Measurements from ENCODE around the gene RFNG. TPM values are rescaled to one million over a fixed set of nuclear protein-coding genes. Genes with fewer than 3 reads are reported as not detected.

The RFNG gene
- total RNA-seq, 1 experiment from 2014 or later, result 23.8 TPM

GRCh38 chr17:82053130-82053529, 1.5 kb upstream of the RFNG start:
- no peak for DNase-seq (ENCODE audit: low read depth in 1 of 2, low spot score in 2 of 2)
- Histone ChIP-seq H3K27me3 (replicated peaks) (no peaks in the 10 kb centered on the region), H3K9me3 (replicated peaks) (no peaks in the 10 kb centered on the region), H3K4me1 (replicated peaks) (peaks cover 28% of the 10 kb centered on the region), H3K36me3 (peaks cover 87% of the 10 kb centered on the region), H3K4me3 (peak overlapping the region; percentile 100), H3K27ac (no peak overlapping the region)

GRCh38 chr17:82052638-82053059, 1.0 kb upstream of the RFNG start:
- Histone ChIP-seq H3K4me3 (peak overlapping the region; percentile 100), H3K27me3 (replicated peaks) (no peaks in the 10 kb centered on the region), H3K36me3 (peaks cover 87% of the 10 kb centered on the region), H3K9me3 (replicated peaks) (no peaks in the 10 kb centered on the region), H3K27ac (no peak overlapping the region), H3K4me1 (replicated peaks) (peaks cover 28% of the 10 kb centered on the region)
- DNase-seq (ENCODE audit: low read depth in 1 of 2, low spot score in 2 of 2), result no peak

DNA sequence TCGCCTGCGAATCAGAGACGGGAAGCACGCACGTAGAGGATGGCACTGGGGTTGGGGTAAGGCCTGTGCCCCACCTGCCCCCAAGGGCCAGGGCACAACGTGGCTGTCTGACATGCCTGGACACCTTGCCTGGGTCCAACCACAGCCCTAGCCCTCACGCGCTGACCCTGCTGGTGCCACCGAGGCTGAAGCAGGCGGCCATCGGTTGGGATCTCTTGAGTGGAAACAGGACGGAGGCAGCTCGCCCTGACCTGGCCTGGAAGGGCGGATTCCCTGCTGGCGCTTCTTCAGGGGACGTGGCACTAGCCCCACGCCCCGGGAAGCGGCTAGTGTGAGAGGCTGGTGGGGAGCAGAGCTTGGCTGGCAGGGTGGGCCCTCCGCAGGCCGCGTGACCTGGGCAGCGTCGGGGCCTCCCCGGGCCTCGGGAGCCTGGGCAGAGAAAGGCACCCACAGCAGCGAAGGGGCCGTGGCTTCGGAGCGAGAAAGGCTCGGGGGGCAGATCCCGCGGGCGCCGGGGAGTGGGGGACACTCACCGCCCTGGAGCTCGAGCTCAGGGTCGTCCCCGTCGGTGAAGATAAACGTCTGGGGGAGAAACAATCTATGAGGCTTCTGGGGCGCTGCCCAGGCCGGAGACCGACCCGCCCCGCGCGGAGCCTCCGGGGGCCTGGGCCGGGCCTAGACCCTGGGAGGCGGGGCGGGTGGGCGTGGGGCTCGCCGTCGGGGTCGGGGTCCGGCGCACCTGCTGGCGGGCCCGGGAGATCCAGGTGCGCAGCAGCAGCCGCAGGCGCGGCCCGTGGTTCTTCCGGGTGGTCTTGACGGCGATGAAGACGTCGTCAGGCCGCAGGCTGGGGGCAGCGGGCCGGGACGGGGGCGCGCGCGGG, 610 bp downstream of the RFNG start:
- H3K36me3 ChIP-seq, result peaks cover 77% of the 10 kb centered on the region
- no peaks in the 10 kb centered on the region for H3K27me3 ChIP-seq (replicated peaks)
- no peak overlapping the region for H3K27ac ChIP-seq
- peak overlapping the region; percentile 100 for H3K4me3 ChIP-seq
- H3K9me3 ChIP-seq (replicated peaks), result no peaks in the 10 kb centered on the region
- H3K4me1 ChIP-seq (replicated peaks), result peaks cover 28% of the 10 kb centered on the region
- DNase-seq (ENCODE audit: low read depth in 1 of 2, low spot score in 2 of 2), result no peak

- Histone ChIP-seq H3K27ac (no peak overlapping the region), H3K27me3 (replicated peaks) (no peaks in the 10 kb centered on the region), H3K4me1 (replicated peaks) (peaks cover 28% of the 10 kb centered on the region), H3K36me3 (peaks cover 71% of the 10 kb centered on the region), H3K4me3 (peak overlapping the region; percentile 100), H3K9me3 (replicated peaks) (no peaks in the 10 kb centered on the region)
- DNase-seq (ENCODE audit: low read depth in 1 of 2, low spot score in 2 of 2), result no peak
These were observed 1.4 kb downstream of the RFNG start for GRCh38 chr17:82050152-82050760.

GRCh38 chr17:82049521-82049971, 2.1 kb downstream of the RFNG start:
- H3K27me3 ChIP-seq (replicated peaks), result no peaks in the 10 kb centered on the region
- peaks cover 28% of the 10 kb centered on the region for H3K4me1 ChIP-seq (replicated peaks)
- H3K36me3 ChIP-seq, result peaks cover 64% of the 10 kb centered on the region
- no peak for DNase-seq (ENCODE audit: low read depth in 1 of 2, low spot score in 2 of 2)
- H3K9me3 ChIP-seq (replicated peaks), result no peaks in the 10 kb centered on the region
- H3K27ac ChIP-seq, result no peak overlapping the region
- H3K4me3 ChIP-seq, result no peak overlapping the region; the same call in 1 of the 2 replicates

GRCh38 chr17:82049106-82049505, 2.5 kb downstream of the RFNG start:
- Histone ChIP-seq H3K4me1 (replicated peaks) (peaks cover 28% of the 10 kb centered on the region), H3K4me3 (no peak overlapping the region), H3K36me3 (peaks cover 60% of the 10 kb centered on the region), H3K9me3 (replicated peaks) (no peaks in the 10 kb centered on the region), H3K27ac (no peak overlapping the region), H3K27me3 (replicated peaks) (no peaks in the 10 kb centered on the region)
- no peak for DNase-seq (ENCODE audit: low read depth in 1 of 2, low spot score in 2 of 2)

DNA sequence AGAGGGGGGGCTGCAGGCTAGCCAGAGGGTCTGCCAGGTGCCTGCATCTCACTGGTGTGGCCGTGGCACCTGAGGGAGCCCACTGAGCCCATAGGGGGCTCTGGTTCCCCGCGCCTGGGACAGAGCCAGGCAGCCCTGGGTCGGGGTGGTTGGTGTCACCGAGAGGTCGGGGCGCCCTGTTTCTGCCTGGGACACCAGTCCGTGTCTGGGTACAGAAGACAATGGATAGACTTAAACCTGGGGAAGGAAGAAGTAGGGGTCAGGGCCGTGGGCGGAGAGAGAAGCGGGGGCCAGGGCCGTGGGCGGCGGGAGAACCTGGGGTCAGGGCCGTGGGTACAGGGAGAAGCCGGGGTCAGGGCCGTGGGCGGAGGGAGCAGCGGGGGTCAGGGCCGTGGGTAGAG, 3.0 kb downstream of the RFNG start:
- Histone ChIP-seq H3K4me1 (replicated peaks) (peaks cover 25% of the 10 kb centered on the region), H3K36me3 (peaks cover 54% of the 10 kb centered on the region), H3K27ac (no peak overlapping the region), H3K4me3 (no peak overlapping the region), H3K9me3 (replicated peaks) (no peaks in the 10 kb centered on the region), H3K27me3 (replicated peaks) (no peaks in the 10 kb centered on the region)
- no peak for DNase-seq (ENCODE audit: low read depth in 1 of 2, low spot score in 2 of 2)

DNA sequence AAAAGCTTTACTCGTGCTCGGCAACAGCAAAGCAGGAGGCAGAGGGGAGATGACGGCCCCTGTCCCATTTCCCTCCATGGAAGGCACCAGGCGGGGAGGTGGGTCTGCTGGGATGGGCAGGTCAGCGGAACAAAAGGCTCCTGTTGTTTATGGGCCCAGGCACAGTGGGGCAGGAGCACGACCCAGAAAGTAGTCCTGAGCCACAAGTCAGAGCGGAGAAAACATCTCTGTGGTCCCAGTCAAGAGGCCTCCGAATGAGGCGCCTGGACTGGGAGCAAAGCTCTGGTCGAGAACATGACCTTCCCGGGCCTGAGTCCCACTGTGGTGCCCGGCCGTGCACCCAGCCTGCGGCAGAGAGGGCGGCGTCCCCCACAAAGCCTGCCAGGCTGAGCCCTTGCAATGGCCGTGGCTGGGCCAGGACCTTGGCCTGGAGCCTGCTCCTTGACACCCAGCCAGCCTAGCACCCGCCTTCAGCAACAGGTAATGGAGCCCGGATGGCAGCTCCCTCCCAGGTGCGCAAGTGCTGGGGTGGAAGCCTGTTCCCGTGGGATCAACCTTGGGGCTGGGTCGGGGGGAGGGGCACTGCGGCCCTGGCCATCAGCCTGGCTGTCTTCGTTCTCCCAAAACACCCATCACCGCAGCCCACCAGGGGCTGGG, 3.6 kb downstream of the RFNG start:
- no peak overlapping the region for H3K27ac ChIP-seq
- H3K27me3 ChIP-seq (replicated peaks), result no peaks in the 10 kb centered on the region
- DNase-seq (ENCODE audit: low read depth in 1 of 2, low spot score in 2 of 2), result no peak
- no peaks in the 10 kb centered on the region for H3K9me3 ChIP-seq (replicated peaks)
- H3K4me1 ChIP-seq (replicated peaks), result peaks cover 20% of the 10 kb centered on the region
- H3K4me3 ChIP-seq, result no peak overlapping the region
- peaks cover 49% of the 10 kb centered on the region for H3K36me3 ChIP-seq

DNA sequence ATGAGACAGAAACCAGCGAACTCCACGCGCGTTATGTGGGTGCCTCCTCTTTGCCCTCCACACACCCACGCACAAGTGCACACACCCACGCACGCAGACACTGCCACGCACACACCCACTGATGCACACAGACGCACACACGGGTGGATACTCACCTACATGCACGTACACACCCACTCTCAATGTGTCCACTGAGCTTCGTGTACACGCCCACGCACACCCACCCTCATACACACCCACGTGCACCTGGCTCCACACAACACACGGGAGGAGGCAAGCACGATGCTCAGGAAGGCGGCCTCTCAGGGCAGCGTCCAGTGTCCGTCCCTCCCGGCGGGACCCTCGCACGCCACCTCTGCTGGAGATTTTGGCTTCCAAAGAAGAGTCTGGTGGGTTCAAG, 4.2 kb downstream of the RFNG start:
- Histone ChIP-seq H3K9me3 (replicated peaks) (no peaks in the 10 kb centered on the region), H3K27me3 (replicated peaks) (no peaks in the 10 kb centered on the region), H3K36me3 (peaks cover 48% of the 10 kb centered on the region), H3K27ac (no peak overlapping the region), H3K4me3 (no peak overlapping the region), H3K4me1 (replicated peaks) (peaks cover 14% of the 10 kb centered on the region)
- no peak for DNase-seq (ENCODE audit: low read depth in 1 of 2, low spot score in 2 of 2)

DNA sequence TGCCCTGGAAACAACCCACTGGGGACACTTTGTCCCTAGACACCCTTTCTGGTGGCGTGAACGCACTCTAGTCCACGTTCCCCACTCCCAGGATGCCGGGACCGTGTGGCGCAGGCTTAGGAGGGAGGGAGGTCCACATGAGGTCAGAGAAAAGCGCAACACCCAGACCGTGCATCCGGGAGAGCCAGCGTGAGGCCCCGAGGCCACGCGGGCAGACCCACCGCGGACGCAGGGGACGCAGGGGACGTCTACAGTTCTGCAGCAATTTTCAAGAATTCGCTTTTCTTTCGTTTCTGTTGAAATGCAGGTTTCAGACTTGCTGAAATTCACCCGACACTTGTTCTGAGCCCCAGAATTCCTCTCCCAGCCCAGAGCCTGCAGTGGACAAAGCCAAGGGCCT, 4.7 kb downstream of the RFNG start:
- Histone ChIP-seq H3K36me3 (peaks cover 43% of the 10 kb centered on the region), H3K27me3 (replicated peaks) (no peaks in the 10 kb centered on the region), H3K9me3 (replicated peaks) (no peaks in the 10 kb centered on the region), H3K4me3 (no peak overlapping the region), H3K27ac (no peak overlapping the region), H3K4me1 (replicated peaks) (peaks cover 11% of the 10 kb centered on the region)
- DNase-seq (ENCODE audit: low read depth in 1 of 2, low spot score in 2 of 2), result no peak

DNA sequence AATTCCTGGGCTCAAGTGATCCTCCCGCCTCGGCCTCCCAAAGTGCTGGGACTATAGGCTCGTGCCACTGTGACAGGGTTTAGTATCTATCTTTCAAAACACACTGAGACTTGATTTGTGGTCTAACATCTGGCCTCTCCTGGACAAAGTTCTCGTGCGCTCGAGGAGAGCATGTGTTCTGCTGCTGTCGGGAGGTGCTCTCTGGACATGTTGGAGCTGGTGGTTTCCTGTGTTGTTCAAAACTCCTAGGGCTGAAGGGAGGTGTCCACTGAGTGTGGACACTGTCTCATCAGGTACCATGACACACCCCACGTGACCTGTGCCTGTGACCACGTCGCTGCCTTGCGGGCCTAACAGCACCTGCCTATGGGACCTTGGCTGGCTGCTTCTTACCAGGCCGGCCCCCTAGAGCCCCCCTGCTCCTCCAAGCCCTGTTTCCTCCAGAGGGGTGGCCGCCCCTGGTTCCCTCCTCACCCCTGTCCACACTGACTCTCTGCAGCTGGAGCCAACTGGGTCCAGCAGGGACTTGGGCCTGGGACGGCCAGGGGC, 5.6 kb downstream of the RFNG start:
- Histone ChIP-seq H3K27ac (no peak overlapping the region), H3K4me3 (no peak overlapping the region), H3K9me3 (replicated peaks) (no peaks in the 10 kb centered on the region), H3K27me3 (replicated peaks) (no peaks in the 10 kb centered on the region), H3K36me3 (peaks cover 40% of the 10 kb centered on the region), H3K4me1 (replicated peaks) (peaks cover 8% of the 10 kb centered on the region)
- DNase-seq (ENCODE audit: low read depth in 1 of 2, low spot score in 2 of 2), result no peak

DNA sequence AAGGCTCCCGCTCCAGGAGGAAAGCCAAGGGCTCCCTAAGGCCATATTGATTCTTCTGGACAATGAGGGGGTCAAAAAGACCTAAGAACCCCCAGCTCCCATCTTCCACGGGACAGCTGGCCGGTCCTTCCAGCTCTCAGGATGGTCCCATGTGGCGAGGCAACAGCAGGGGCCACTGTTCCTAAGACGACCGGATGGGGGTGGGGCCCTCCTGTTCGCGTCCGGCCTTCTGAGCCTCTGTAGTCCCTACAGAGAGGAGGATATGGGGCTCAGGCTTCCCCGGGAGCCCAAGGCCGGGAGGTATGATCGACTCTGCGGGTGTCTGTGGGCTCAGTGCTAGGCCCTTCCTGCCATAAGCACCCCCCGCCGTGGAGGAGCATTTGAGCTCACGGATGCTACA, 8.1 kb downstream of the RFNG start:
- H3K27ac ChIP-seq, result no peak overlapping the region
- H3K27me3 ChIP-seq (replicated peaks), result no peaks in the 10 kb centered on the region
- no peaks in the 10 kb centered on the region for H3K4me1 ChIP-seq (replicated peaks)
- peaks cover 16% of the 10 kb centered on the region for H3K36me3 ChIP-seq
- DNase-seq (ENCODE audit: low read depth in 1 of 2, low spot score in 2 of 2), result no peak
- no peaks in the 10 kb centered on the region for H3K9me3 ChIP-seq (replicated peaks)
- no peak overlapping the region for H3K4me3 ChIP-seq

- Histone ChIP-seq H3K27ac (no peak overlapping the region), H3K9me3 (replicated peaks) (no peaks in the 10 kb centered on the region), H3K4me3 (no peak overlapping the region), H3K36me3 (peaks cover 7% of the 10 kb centered on the region), H3K27me3 (replicated peaks) (no peaks in the 10 kb centered on the region), H3K4me1 (replicated peaks) (peaks cover 5% of the 10 kb centered on the region)
- no peak for DNase-seq (ENCODE audit: low read depth in 1 of 2, low spot score in 2 of 2)
These were observed 9.0 kb downstream of the RFNG start for GRCh38 chr17:82042649-82043048.
